ENCODE measurements around the gene RASGEF1B.

DNA sequence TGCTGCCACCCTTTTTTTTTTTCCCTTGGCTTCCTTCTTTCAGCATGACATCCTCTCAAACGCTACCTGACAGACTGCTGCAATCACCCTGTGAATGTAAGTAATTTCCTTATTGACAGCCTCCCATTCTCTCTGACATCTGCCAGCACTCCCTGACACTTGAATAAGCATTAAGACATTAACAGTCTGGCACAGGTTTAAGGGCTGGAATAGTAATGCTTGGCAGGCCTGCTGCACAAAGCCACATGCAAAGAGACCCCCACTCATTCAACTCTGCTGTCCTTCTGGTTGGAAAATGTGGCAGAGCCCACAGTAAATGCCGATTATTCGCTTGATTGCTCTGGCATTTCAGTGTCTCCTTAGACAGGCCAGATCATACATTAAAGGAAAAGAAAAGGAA, 28.1 kb upstream of the RASGEF1B start:
- TF ChIP-seq SPI1 (IDR thresholded peaks at IDR 0.05; ENCODE audit: low read depth, low read length), result no peak
- TF ChIP-seq POLR2AphosphoS5 (IDR thresholded peaks at IDR 0.05; ENCODE audit: low read depth, low read length), result no peak
- TF ChIP-seq TAF1 (IDR thresholded peaks at IDR 0.05; ENCODE audit: low read depth, low read length), result no peak
- no peak for TF ChIP-seq PAX5 (IDR thresholded peaks at IDR 0.05; ENCODE audit: insufficient read depth, low read length, severe bottlenecking)
- no peak for TF ChIP-seq POLR2A (IDR thresholded peaks at IDR 0.05; ENCODE audit: low read depth, low read length)
